NCI-H446 (cell line): ENCODE data around the gene SLC17A1.
"Not testable (repeated sequence)": the region's sequence is repeated elsewhere in the genome, so short reads cannot be mapped to it uniquely, and the experiment has no call there.

Experiments used
- DNase-seq, 2 experiments: peaks; one replicate each; lab custom pipeline; 2025; lab: John Stamatoyannopoulos, UW

Gene SLC17A1

DNA sequence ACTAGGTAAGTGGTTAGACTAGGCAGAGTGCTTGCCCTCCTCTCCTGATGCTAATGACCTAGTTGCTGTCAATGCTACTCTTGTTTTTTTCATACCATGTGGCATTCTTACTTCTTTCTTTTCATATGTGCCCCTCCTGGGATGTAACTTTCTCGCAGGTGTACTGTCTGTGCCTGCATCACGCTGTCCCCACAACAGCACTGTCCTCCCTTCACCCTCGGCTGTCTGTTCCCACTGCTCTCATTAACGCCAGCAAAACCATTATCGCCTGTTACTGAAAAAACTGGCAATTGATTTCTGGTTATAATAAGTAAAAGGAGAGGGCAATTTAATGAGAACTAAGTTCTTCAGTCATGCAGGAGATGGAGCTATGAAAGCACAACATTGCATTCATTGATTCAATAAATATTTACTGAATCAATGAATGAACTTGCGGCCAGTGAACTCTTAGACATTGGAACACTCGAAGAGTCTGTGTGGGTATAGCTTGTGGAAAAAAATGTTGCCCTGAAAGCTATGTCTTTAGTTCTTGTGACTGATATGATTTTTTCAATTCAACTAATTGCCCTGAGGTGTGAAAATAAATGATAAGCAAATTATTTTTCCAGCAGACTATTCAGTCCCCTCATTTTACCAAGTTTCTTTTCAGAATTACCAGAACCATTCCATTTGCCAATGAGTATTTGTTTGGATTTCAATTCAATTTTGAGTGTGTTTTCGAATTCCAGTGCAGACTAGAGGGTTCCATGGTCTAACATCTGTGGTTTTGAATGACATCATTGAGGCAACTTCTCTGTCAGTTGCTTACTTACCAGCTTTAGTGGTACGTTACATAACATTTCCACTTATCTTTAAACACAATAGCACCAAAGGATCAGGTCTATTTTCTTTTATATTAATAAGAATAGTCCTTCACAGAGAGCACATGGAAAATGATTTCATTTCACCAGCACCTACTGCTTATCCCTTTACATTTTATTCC is 75.2 kb downstream of the SLC17A1 start:
- DNase-seq: no peak

DNA sequence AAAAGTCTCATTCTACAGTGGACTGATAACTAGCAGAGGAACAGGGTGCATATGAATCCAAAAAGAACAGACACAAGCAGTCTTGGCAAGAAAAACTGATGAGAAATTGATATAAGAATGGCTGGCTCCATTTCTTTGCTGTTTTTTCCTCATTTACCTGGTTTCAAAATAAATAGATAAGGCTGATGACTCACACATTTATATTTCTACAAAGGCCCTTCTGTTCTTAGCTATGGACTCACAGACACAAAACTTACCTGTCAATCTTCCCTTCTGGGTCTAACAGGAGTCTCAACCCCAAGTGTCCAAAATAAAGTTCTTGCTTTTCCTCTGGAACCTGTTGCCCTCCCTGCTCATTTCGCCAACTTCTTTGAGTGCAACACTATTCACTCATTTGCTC is 76.4 kb downstream of the SLC17A1 start:
- DNase-seq: no peak

GRCh38 chr6:25754535-25754934 is 77.3 kb downstream of the SLC17A1 start, which contains the start of gene SLC17A4:
SLC17A4 (plus strand) TSS chr6:25754742; CDS start chr6:25761963, 7,221 bp downstream.
- no peak for DNase-seq

DNA sequence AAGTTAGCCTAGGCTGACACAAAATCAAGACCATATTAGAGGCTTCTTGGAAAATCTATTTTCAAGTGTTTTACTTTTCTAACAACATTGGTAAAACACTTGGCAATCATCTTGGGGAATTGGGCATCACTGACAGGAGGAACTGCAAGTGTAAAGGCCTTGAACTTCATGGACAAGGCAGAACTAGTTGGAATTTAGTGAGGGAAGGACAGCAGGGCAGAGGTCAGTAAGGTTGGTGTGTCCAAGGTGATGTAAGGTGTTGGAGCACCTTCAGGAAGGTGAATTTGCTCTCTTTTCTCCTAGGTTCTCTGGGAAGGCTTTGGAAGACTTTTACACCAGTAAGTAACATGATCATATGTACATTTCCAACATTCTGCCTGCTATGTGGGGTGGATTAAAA is 78.8 kb downstream of the SLC17A1 start:
- no peak for DNase-seq

- no peak for DNase-seq
Observed at GRCh38 chr6:25750906-25751305, 80.9 kb downstream of the SLC17A1 start.

DNA sequence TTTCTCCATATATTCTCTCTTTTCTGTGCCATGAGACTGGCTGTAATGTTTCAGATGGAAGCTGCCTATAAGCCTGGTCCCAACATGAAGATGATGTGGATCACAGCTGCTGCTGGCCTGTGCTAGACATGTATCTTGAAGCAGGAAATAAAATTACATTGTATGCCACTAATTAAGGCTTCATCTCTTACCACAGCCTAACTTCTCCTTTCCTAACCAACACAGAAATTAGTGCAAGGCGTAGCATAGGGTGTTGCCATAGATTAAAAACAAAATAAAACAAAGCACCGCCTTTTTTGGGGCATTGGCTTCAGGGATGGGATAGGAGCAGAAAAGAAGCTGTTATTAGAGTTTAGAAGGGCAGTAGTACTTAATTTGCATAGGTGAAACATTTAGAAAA is 82.0 kb downstream of the SLC17A1 start:
- no peak for DNase-seq

DNA sequence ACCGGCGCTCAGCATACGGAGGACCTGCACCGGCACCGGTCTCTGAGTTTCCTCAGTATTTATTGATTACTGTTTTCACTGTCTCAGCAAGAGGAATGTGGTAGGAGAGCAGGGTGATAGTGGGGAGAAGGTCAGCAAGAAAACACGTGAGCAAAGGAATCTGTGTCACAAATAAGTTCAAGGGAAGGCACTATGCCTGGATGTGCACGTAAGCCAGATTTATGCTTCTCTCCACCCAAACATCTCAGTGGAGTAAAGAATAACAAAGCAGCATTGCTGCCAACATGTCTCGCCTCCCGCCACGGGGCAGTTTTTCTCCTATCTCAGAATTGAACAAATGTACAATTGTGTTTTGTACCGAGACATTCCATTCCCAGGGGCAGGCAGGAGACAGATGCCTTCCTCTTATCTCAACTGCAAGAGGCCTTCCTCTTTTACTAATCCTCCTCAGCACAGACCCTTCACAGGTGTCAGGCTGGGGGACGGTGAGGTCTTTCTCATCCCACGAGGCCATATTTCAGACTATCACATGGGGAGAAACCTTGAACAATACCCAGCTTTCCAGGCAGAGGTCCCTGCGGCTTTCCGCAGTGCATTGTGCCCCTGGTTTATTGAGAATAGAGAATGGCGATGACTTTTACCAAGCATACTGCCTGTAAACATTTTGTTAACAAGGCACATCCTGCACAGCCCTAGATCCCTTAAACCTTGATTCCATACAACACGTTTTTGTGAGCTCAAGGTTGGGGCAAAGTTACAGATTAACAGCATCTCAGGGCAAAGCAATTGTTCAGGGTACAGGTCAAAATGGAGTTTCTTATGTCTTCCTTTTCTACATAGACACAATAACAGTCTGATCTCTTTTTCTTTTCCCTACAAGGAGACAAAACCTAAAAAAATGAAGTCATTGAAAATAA is 83.0 kb downstream of the SLC17A1 start:
- DNase-seq: not testable (repeated sequence)

GRCh38 chr6:25748049-25748448 is 83.8 kb downstream of the SLC17A1 start:
- no peak for DNase-seq

GRCh38 chr6:25747477-25747876 is 84.4 kb downstream of the SLC17A1 start:
- DNase-seq: no peak

GRCh38 chr6:25746968-25747367 is 84.9 kb downstream of the SLC17A1 start:
- DNase-seq: no peak

DNA sequence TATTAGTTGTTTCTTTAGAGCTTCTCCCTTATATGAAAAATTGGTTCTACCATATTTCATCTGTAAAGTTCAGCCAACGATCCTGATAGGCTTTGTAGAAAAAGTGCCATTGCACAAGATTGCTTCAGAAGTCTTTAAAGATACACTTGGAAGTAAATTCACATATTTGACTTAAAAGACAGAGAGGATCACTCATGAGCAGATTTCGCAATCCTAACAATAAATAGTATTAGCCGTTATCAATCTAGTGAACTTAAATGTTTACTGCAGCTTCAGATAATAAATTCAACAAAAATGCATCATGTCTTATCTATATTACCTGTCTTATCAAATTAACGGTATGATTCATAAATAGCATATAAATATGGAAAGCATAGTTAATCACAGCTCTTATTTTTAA is 86.0 kb downstream of the SLC17A1 start:
- DNase-seq: no peak

GRCh38 chr6:25743868-25744267 is 88.0 kb downstream of the SLC17A1 start:
- DNase-seq: no peak

GRCh38 chr6:25735261-25735660 is 96.6 kb downstream of the SLC17A1 start:
- DNase-seq: no peak
